HL-60/S4 treated with phorbol 12-myristate 13-acetate at 8.2 ng/mL for 4 days and 3 days (cell line): ENCODE data around the gene REC8.

Experiments
- in situ Hi-C: fragments of 300-500 bp; cut with MboI; formaldehyde crosslinking; loops from 2 replicates; pipeline ENCODE4 v1.15.0; 2022; ENCODE audit warnings: low sequenced_read_pairs

Gene REC8

GRCh38 chr14:24224618-24225071 is 52.8 kb downstream of the REC8 start:
- in situ Hi-C loops, result loop anchor here (25.0 kb wide), 1 partner anchor 213 kb away; the partner anchor contains the start of genes CBLN3, KHNYN and SDR39U1

DNA sequence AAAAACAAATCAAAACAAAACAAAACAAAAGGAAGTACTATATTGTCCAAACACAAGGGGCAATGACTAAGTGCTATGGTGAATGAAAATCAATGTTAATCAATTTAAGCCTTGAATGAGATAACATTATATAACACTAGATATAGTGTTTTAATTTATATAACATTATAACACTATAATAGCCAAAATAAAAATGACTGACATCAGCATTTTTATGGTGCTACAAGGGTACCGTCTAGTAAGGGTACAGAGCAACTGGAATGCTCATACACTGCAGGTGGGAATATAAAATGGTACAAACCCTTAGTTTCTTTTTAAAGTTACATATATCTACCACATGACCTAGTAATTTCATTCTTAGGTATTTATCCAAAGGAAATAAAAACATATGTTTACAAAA is 54.6 kb downstream of the REC8 start:
- in situ Hi-C loops, result loop anchor here (25.0 kb wide), 1 partner anchor 211 kb away; the partner anchor contains the start of genes CBLN3, KHNYN and SDR39U1

GRCh38 chr14:24228902-24229301 is 57.0 kb downstream of the REC8 start:
- in situ Hi-C loops, result loop anchor here (25.0 kb wide), 1 partner anchor 208 kb away; the partner anchor contains the start of genes CBLN3, KHNYN and SDR39U1
